HCT116 (cell line): Measurements from ENCODE around the gene CAMK2G. TPM values are rescaled to one million over a fixed set of nuclear protein-coding genes. Genes with fewer than 3 reads are reported as not detected.

Experiments
- ATAC-seq: fragments of 200-7000 bp; cut with Tn5 transposase; 2 replicates; pipeline ENCODE4 v1.9.1; 2020; ENCODE audit warnings: mild to moderate bottlenecking, moderate library complexity
- BruUV-seq: library from RNA; stranded (reverse); fragments of 400-500 nt; replicated peaks from 2 replicates; lab custom pipeline; 2021; lab: Mats Ljungman, UMichigan
- CTCF ChIA-PET: fragments of 300-600 bp; sonication (Branson Sonifier 250); formaldehyde crosslinking; loops from one replicate; lab custom pipeline; 2021; ENCODE audit warnings: antibody characterized with exemption; lab: Charles Lee
- POLR2A ChIA-PET: fragments of 300-600, 350-600 bp; sonication (Branson Sonifier 250); formaldehyde crosslinking; loops from one replicate; lab custom pipeline; 2021; ENCODE audit warnings: antibody characterized with exemption; lab: Charles Lee
- RAD21 ChIA-PET, 2 experiments: fragments of 300-600 bp; sonication (Branson Sonifier 250); formaldehyde crosslinking; loops; one replicate each; lab custom pipeline; 2023; ENCODE audit warnings: low total read pairs in 2 of 2; ENCODE audit not compliant: uncharacterized antibody in 2 of 2, unreplicated experiment in 2 of 2, low non-redundant PET in 1 of 2; lab: Charles Lee
- DNase-seq: peaks from one replicate; pipeline ENCODE4 v3.0.0-alpha.2; 2010; ENCODE audit warnings: low read depth, low spot score
- H2AFZ ChIP-seq: fragments of 200-600 bp; shearing (Covaris generic), sonication (generic); 2 replicates; pipeline ENCODE4 v1.6.1; 2017; ENCODE audit warnings: low read depth, mixed run types, mixed read lengths, antibody characterized with exemption, low read length; ENCODE audit not compliant: poor library complexity, severe bottlenecking
- H3K27ac ChIP-seq: 2 replicates; pipeline ENCODE4 v1.5.1; 2012; ENCODE audit warnings: low read depth, low read length
- H3K27me3 ChIP-seq: fragments of 200-600 bp; sonication (generic); 2 replicates; pipeline ENCODE4 v1.6.1; 2016; ENCODE audit warnings: mixed run types, low read length, mixed read lengths; ENCODE audit not compliant: insufficient read depth
- H3K36me3 ChIP-seq, 2 experiments: fragments of 200-500 bp in 1 of 2; fragments of 200-600 bp in 1 of 2; sonication (Bioruptor generic) in 1 of 2; sonication (generic) in 1 of 2; 2 replicates each; pipeline versions ENCODE4 v1.5.1 to v1.6.1; 2014 to 2016; ENCODE audit warnings: low read length in 2 of 2, inconsistent platforms in 1 of 2, mixed read lengths in 1 of 2, mixed run types in 1 of 2; ENCODE audit not compliant: insufficient read depth in 2 of 2, control insufficient read depth in 1 of 2
- H3K4me1 ChIP-seq, 2 experiments: fragments of 200-600 bp in 1 of 2; sonication (generic) in 1 of 2; 2 replicates each; pipeline versions ENCODE4 v1.5.1 to v1.6.1; 2012 to 2017; ENCODE audit warnings: low read length in 2 of 2, inconsistent platforms in 1 of 2, mild to moderate bottlenecking in 1 of 2, mixed read lengths in 1 of 2, mixed run types in 1 of 2, moderate library complexity in 1 of 2; ENCODE audit not compliant: insufficient read depth in 2 of 2, control insufficient read depth in 1 of 2
- H3K4me2 ChIP-seq: fragments of 200-600 bp; sonication (generic); 2 replicates; pipeline ENCODE4 v1.6.1; 2017; ENCODE audit warnings: mixed run types, low read length, mixed read lengths
- H3K4me3 ChIP-seq, 2 experiments: fragments of 200-600 bp in 1 of 2; sonication (generic) in 1 of 2; replicated peaks in 1 of 2; 2 replicates each; pipeline ENCODE4 v1.5.1; 2011 to 2016; ENCODE audit warnings: low read length in 2 of 2, control low read depth in 1 of 2, low read depth in 1 of 2, mild to moderate bottlenecking in 1 of 2, mixed read lengths in 1 of 2, mixed run types in 1 of 2
- H3K79me2 ChIP-seq: fragments of 200-600 bp; sonication (generic); 2 replicates; pipeline ENCODE4 v1.6.1; 2017; ENCODE audit warnings: mild to moderate bottlenecking, mixed run types, low read length, moderate library complexity, mixed read lengths; ENCODE audit not compliant: insufficient read depth
- H3K9ac ChIP-seq: fragments of 200-600 bp; sonication (generic); 2 replicates; pipeline ENCODE4 v1.6.1; 2016; ENCODE audit warnings: low read length, mixed read lengths
- H3K9me2 ChIP-seq: fragments of 200-600 bp; sonication (generic), shearing (Covaris generic); 2 replicates; pipeline ENCODE4 v1.6.1; 2017; ENCODE audit warnings: mixed run types, mild to moderate bottlenecking, moderate library complexity; ENCODE audit not compliant: insufficient read depth
- H3K9me3 ChIP-seq, 2 experiments: fragments of 200-500 bp in 1 of 2; fragments of 200-600 bp in 1 of 2; sonication (Bioruptor generic) in 1 of 2; sonication (generic) in 1 of 2; 2 replicates each; pipeline ENCODE4 v1.6.1; 2014 to 2017; ENCODE audit warnings: low read length in 2 of 2, mixed read lengths in 2 of 2, inconsistent platforms in 1 of 2, low read depth in 1 of 2, mild to moderate bottlenecking in 1 of 2, mixed run types in 1 of 2, moderate library complexity in 1 of 2; ENCODE audit not compliant: control insufficient read depth in 1 of 2, insufficient read depth in 1 of 2
- H4K20me1 ChIP-seq: fragments of 200-600 bp; sonication (generic), shearing (Covaris generic); 2 replicates; pipeline ENCODE4 v1.6.1; 2017; ENCODE audit warnings: mixed run types, mild to moderate bottlenecking, moderate library complexity; ENCODE audit not compliant: insufficient read depth
- CBX3 ChIP-seq: IDR thresholded peaks from 2 replicates; pipeline ENCODE4 v1.6.1; 2012; ENCODE audit warnings: low read depth
- CEBPB ChIP-seq: IDR thresholded peaks from 2 replicates; pipeline ENCODE4 v1.6.1; 2012; ENCODE audit warnings: low read depth
- CTCF ChIP-seq, 3 experiments: fragments of 200-600 bp in 1 of 3; sonication (generic) in 1 of 3; IDR thresholded peaks in 2 of 3; conservative IDR thresholded peaks in 1 of 3; 2 replicates each; pipeline ENCODE4 v1.5.1; 2012 to 2017; ENCODE audit warnings: low read depth in 2 of 3, low read length in 2 of 3, antibody characterized with exemption in 1 of 3, borderline replicate concordance in 1 of 3, control low read depth in 1 of 3, mild to moderate bottlenecking in 1 of 3, mixed read lengths in 1 of 3, mixed run types in 1 of 3, moderate library complexity in 1 of 3; ENCODE audit not compliant: insufficient read depth in 1 of 3
- EGR1 ChIP-seq: IDR thresholded peaks from 2 replicates; pipeline ENCODE4 v1.6.1; 2012; ENCODE audit warnings: low read depth
- ELF1 ChIP-seq: IDR thresholded peaks from 2 replicates; pipeline ENCODE4 v1.6.1; 2012; ENCODE audit warnings: low read depth, borderline replicate concordance
- FOSL1 ChIP-seq: IDR thresholded peaks from 2 replicates; pipeline ENCODE4 v1.6.1; 2012; ENCODE audit warnings: low read depth
- JUND ChIP-seq: IDR thresholded peaks from 2 replicates; pipeline ENCODE4 v1.6.1; 2012
- MAX ChIP-seq: IDR thresholded peaks from 2 replicates; pipeline ENCODE4 v1.6.1; 2012
- POLR2A ChIP-seq: IDR thresholded peaks from 2 replicates; pipeline ENCODE4 v1.7.0; 2011; ENCODE audit warnings: borderline replicate concordance; ENCODE audit not compliant: insufficient read depth, insufficient read length; ENCODE audit errors: extremely low read depth
- POLR2AphosphoS5 ChIP-seq: IDR thresholded peaks from 2 replicates; pipeline ENCODE4 v1.6.1; 2011; ENCODE audit warnings: mild to moderate bottlenecking, low read depth, low read length, moderate library complexity
- RAD21 ChIP-seq: IDR thresholded peaks from 2 replicates; pipeline ENCODE4 v1.6.1; 2012; ENCODE audit warnings: low read depth, mild to moderate bottlenecking
- REST ChIP-seq: IDR thresholded peaks from 2 replicates; pipeline ENCODE4 v1.6.1; 2012; ENCODE audit warnings: low read depth
- SIN3A ChIP-seq: IDR thresholded peaks from 2 replicates; pipeline ENCODE4 v1.6.1; 2012; ENCODE audit warnings: low read depth
- SRF ChIP-seq: IDR thresholded peaks from 2 replicates; pipeline ENCODE4 v1.6.1; 2012; ENCODE audit warnings: low read depth
- TCF7L2 ChIP-seq: IDR thresholded peaks from 2 replicates; pipeline ENCODE4 v1.7.0; 2011; ENCODE audit warnings: borderline replicate concordance, inconsistent platforms; ENCODE audit not compliant: insufficient read depth, insufficient read length; ENCODE audit errors: extremely low read depth
- YY1 ChIP-seq: IDR thresholded peaks from 2 replicates; pipeline ENCODE4 v1.6.1; 2011; ENCODE audit warnings: low read length, low read depth, moderate library complexity, mild to moderate bottlenecking; ENCODE audit not compliant: insufficient replicate concordance; ENCODE audit errors: extremely low read depth
- ZBTB33 ChIP-seq: IDR thresholded peaks from 2 replicates; pipeline ENCODE4 v1.6.1; 2011; ENCODE audit warnings: mild to moderate bottlenecking, low read length, moderate library complexity; ENCODE audit not compliant: insufficient replicate concordance; ENCODE audit errors: extremely low read depth
- ZFX ChIP-seq: fragments of 450-650 bp; IDR thresholded peaks from 2 replicates; pipeline ENCODE4 v1.6.1; 2017
- ZNF274 ChIP-seq: fragments of 200-500 bp; sonication (Bioruptor generic); IDR thresholded peaks from 2 replicates; pipeline ENCODE4 v1.6.1; 2014; ENCODE audit warnings: mild to moderate bottlenecking, low read depth, low read length, inconsistent platforms
- intact Hi-C: fragments of 100-400 bp; cut with micrococcal nuclease; formaldehyde crosslinking; loops from 2 replicates; pipeline ENCODE4 v1.10.0; 2022
- total RNA-seq: library from RNA; stranded (reverse); gene quantifications from one replicate; pipeline ENCODE4 v1.2.1, GENCODE V29; 2021; ENCODE audit not compliant: unreplicated experiment

The CAMK2G gene
- total RNA-seq, 1 experiment from 2014 or later = 28.3 TPM

- Histone ChIP-seq H3K4me2 (no peak overlapping the region), H2AFZ (no peak overlapping the region), H3K4me3 (no peak overlapping the region), H3K36me3 (peaks cover 2 to 9% of the 10 kb centered on the region in 2 experiments; a peak in 3 of 4 replicates), H3K27me3 (no peaks in the 10 kb centered on the region), H3K27ac (no peak overlapping the region), H3K4me1 (no peaks in the 10 kb centered on the region; a peak in 1 of 4 replicates), H3K9me3 (no peaks in the 10 kb centered on the region), H3K9ac (no peak overlapping the region), H3K9me2 (no peaks in the 10 kb centered on the region), H3K79me2 (no peaks in the 10 kb centered on the region), H4K20me1 (no peaks in the 10 kb centered on the region)
- intact Hi-C loops = no loop called here
- RAD21 ChIA-PET = no interaction called here
- no TSS peak for BruUV-seq
- TF ChIP-seq ZBTB33 (no peak), SRF (no peak), MAX (no peak), REST (no peak), FOSL1 (no peak), POLR2A (no peak), SIN3A (no peak), TCF7L2 (no peak), JUND (no peak), CTCF (IDR thresholded peaks at IDR 0.05 in 2 of 3, conservative IDR thresholded peaks at IDR 0.05 in 1 of 3; ENCODE audit: borderline replicate concordance in 1 of 3, insufficient read depth in 1 of 3, low read depth in 2 of 3, low read length in 2 of 3) (no peak), RAD21 (no peak), EGR1 (no peak), POLR2AphosphoS5 (no peak), CBX3 (no peak), YY1 (no peak), ZFX (no peak), ZNF274 (no peak), ELF1 (no peak), CEBPB (no peak)
- POLR2A ChIA-PET = no interaction called here
- ATAC-seq (no peak), DNase-seq (no peak)
- CTCF ChIA-PET = no interaction called here
These were observed 46.2 kb downstream of the CAMK2G start for GRCh38 chr10:73828161-73828560.
